Glutamatergic neuron (in vitro differentiated cells): ENCODE measurements around the gene MYOG. TPM values are rescaled to one million over a fixed set of nuclear protein-coding genes. Genes with fewer than 3 reads are reported as not detected.

Experiments used
- DNase-seq: peaks from one replicate; pipeline ENCODE4 v3.0.0; 2022
- H3K27ac Mint-ChIP-seq: one replicate; pipeline ENCODE4 v1.8.0; 2020; ENCODE audit warnings: mild to moderate bottlenecking, mixed read lengths, inconsistent platforms; ENCODE audit not compliant: unreplicated experiment
- H3K27me3 Mint-ChIP-seq: one replicate; pipeline ENCODE4 v1.8.0; 2020; ENCODE audit warnings: mild to moderate bottlenecking, moderate library complexity, mixed read lengths, inconsistent platforms; ENCODE audit not compliant: unreplicated experiment
- H3K36me3 Mint-ChIP-seq: one replicate; pipeline ENCODE4 v1.8.0; 2020; ENCODE audit warnings: mild to moderate bottlenecking, mixed read lengths, inconsistent platforms; ENCODE audit not compliant: unreplicated experiment
- H3K4me1 Mint-ChIP-seq: one replicate; pipeline ENCODE4 v1.8.0; 2020; ENCODE audit warnings: mild to moderate bottlenecking, low read depth, mixed read lengths, inconsistent platforms; ENCODE audit not compliant: unreplicated experiment
- H3K4me3 Mint-ChIP-seq: one replicate; pipeline ENCODE4 v1.8.0; 2020; ENCODE audit warnings: mild to moderate bottlenecking, mixed read lengths, inconsistent platforms; ENCODE audit not compliant: unreplicated experiment
- H3K9me3 Mint-ChIP-seq: one replicate; pipeline ENCODE4 v1.8.0; 2020; ENCODE audit warnings: mild to moderate bottlenecking, moderate library complexity, mixed read lengths, inconsistent platforms; ENCODE audit not compliant: unreplicated experiment
- CTCF ChIP-seq: fragments of 200-600 bp; sonication (generic); IDR thresholded peaks from one replicate; pipeline ENCODE4 v1.5.0; 2021; ENCODE audit not compliant: partially characterized antibody, unreplicated experiment
- total RNA-seq: library from RNA; stranded (reverse); fragmentation: NEBNext Ultra II Directional; extraction: Animal tissue kit (Norgen Biotek cat#: 25700); gene quantifications from one replicate; pipeline ENCODE4 v1.2.1, GENCODE V29; 2021; ENCODE audit not compliant: unreplicated experiment

The MYOG gene
- total RNA-seq, 1 donor from 2014 or later = not detected

- Mint-ChIP-seq H3K36me3 (peaks cover 14% of the 10 kb centered on the region), H3K4me1 (peaks cover 20% of the 10 kb centered on the region), H3K4me3 (no peak overlapping the region), H3K27me3 (peaks cover 7% of the 10 kb centered on the region), H3K9me3 (peaks cover 3% of the 10 kb centered on the region), H3K27ac (no peak overlapping the region)
- TF ChIP-seq CTCF = no peak
- DNase-seq = no peak
These were observed 14.1 kb upstream of the MYOG start for GRCh38 chr1:203099805-203100515.

GRCh38 chr1:203098914-203099520, 13.2 kb upstream of the MYOG start:
- DNase-seq = no peak
- H3K9me3 Mint-ChIP-seq = peaks cover 8% of the 10 kb centered on the region
- TF ChIP-seq CTCF = no peak
- peaks cover 7% of the 10 kb centered on the region for H3K27me3 Mint-ChIP-seq
- no peak overlapping the region for H3K4me3 Mint-ChIP-seq
- peaks cover 21% of the 10 kb centered on the region for H3K36me3 Mint-ChIP-seq
- H3K4me1 Mint-ChIP-seq = peaks cover 20% of the 10 kb centered on the region
- no peak overlapping the region for H3K27ac Mint-ChIP-seq

GRCh38 chr1:203098445-203098844, 12.6 kb upstream of the MYOG start:
- H3K36me3 Mint-ChIP-seq = peaks cover 21% of the 10 kb centered on the region
- no peak overlapping the region for H3K27ac Mint-ChIP-seq
- TF ChIP-seq CTCF = no peak
- H3K4me3 Mint-ChIP-seq = no peak overlapping the region
- peaks cover 7% of the 10 kb centered on the region for H3K27me3 Mint-ChIP-seq
- DNase-seq = no peak
- H3K4me1 Mint-ChIP-seq = peaks cover 16% of the 10 kb centered on the region
- peaks cover 8% of the 10 kb centered on the region for H3K9me3 Mint-ChIP-seq

GRCh38 chr1:203097001-203097400, 11.2 kb upstream of the MYOG start:
- Mint-ChIP-seq H3K4me1 (peaks cover 5% of the 10 kb centered on the region), H3K27me3 (peaks cover 5% of the 10 kb centered on the region), H3K9me3 (peaks cover 12% of the 10 kb centered on the region), H3K27ac (no peak overlapping the region), H3K4me3 (no peak overlapping the region), H3K36me3 (peaks cover 30% of the 10 kb centered on the region)
- DNase-seq = no peak
- TF ChIP-seq CTCF = no peak

- no peak for TF ChIP-seq CTCF
- no peak overlapping the region for H3K4me3 Mint-ChIP-seq
- H3K9me3 Mint-ChIP-seq = peaks cover 12% of the 10 kb centered on the region
- no peak for DNase-seq
- H3K27ac Mint-ChIP-seq = no peak overlapping the region
- H3K27me3 Mint-ChIP-seq = peaks cover 5% of the 10 kb centered on the region
- H3K36me3 Mint-ChIP-seq = peaks cover 30% of the 10 kb centered on the region
- peaks cover 5% of the 10 kb centered on the region for H3K4me1 Mint-ChIP-seq
These were observed 10.8 kb upstream of the MYOG start for GRCh38 chr1:203096566-203096965.
